ENCODE data around the gene ASTN1. TPM values are rescaled to one million over a fixed set of nuclear protein-coding genes. Genes with fewer than 3 reads are reported as not detected.

The ASTN1 gene
- polyA plus RNA-seq, 1 of the 3 experiments (the other 2 are of a cell fraction) = 0.13 TPM

GRCh38 chr1:177137814-177138213 is 26.7 kb downstream of the ASTN1 start:
- Histone ChIP-seq H2AFZ (ENCODE audit: low read depth) (no peak overlapping the region), H3K9me3 (no peaks in the 10 kb centered on the region), H3K9ac (no peak overlapping the region), H3K4me2 (no peak overlapping the region), H3K4me3 (ENCODE audit: low read depth in 2 of 2, low read length in 1 of 2) (no peak overlapping the region), H3K9me2 (no peaks in the 10 kb centered on the region), H3K27ac (ENCODE audit: low read depth in 2 of 2, low read length in 1 of 2) (no peak overlapping the region), H4K20me1 (ENCODE audit: insufficient read depth) (no peaks in the 10 kb centered on the region), H3K79me2 (ENCODE audit: insufficient read depth) (no peaks in the 10 kb centered on the region), H3F3A (replicated peaks; ENCODE audit: insufficient read depth) (no peaks in the 10 kb centered on the region), H3K36me3 (replicated peaks in 1 of 2; ENCODE audit: control insufficient read depth in 1 of 2, insufficient read depth in 2 of 2, low read length in 1 of 2) (no peaks in the 10 kb centered on the region), H3K27me3 (ENCODE audit: insufficient read depth) (no peaks in the 10 kb centered on the region), H3K4me1 (ENCODE audit: control insufficient read depth in 1 of 2, insufficient read depth in 2 of 2, low read depth in 1 of 2, low read length in 1 of 2) (peaks cover 0 to 10% of the 10 kb centered on the region in 2 experiments; a peak in 1 of 4 replicates)
- no peak for TF ChIP-seq CTCF (IDR thresholded peaks at IDR 0.05)
- no peak for TF ChIP-seq FOXM1 (IDR thresholded peaks at IDR 0.05; ENCODE audit: low read depth)
- TF ChIP-seq RXRA (IDR thresholded peaks at IDR 0.05; ENCODE audit: borderline replicate concordance, low read depth) = no peak
- TF ChIP-seq PBX3 (IDR thresholded peaks at IDR 0.05) = no peak
- TF ChIP-seq NFIC (IDR thresholded peaks at IDR 0.05; ENCODE audit: borderline replicate concordance) = no peak
- no peak for TF ChIP-seq YY1 (IDR thresholded peaks at IDR 0.05; ENCODE audit: low read depth)
- no peak for TF ChIP-seq FOSL2 (IDR thresholded peaks at IDR 0.05; ENCODE audit: borderline replicate concordance, low read depth)
- TF ChIP-seq TEAD4 (IDR thresholded peaks at IDR 0.05; ENCODE audit: borderline replicate concordance, insufficient read depth) = no peak
- no peak for TF ChIP-seq MXI1 (IDR thresholded peaks at IDR 0.05; ENCODE audit: low read depth, low read length)
- no peak for TF ChIP-seq SMC3 (IDR thresholded peaks at IDR 0.05; ENCODE audit: low read depth, low read length)
- TF ChIP-seq POLR2AphosphoS5 (IDR thresholded peaks at IDR 0.05; ENCODE audit: low read depth, low read length) = no peak
- no peak for TF ChIP-seq MAX (IDR thresholded peaks at IDR 0.05; ENCODE audit: low read depth)
- TF ChIP-seq, protein P1, sequence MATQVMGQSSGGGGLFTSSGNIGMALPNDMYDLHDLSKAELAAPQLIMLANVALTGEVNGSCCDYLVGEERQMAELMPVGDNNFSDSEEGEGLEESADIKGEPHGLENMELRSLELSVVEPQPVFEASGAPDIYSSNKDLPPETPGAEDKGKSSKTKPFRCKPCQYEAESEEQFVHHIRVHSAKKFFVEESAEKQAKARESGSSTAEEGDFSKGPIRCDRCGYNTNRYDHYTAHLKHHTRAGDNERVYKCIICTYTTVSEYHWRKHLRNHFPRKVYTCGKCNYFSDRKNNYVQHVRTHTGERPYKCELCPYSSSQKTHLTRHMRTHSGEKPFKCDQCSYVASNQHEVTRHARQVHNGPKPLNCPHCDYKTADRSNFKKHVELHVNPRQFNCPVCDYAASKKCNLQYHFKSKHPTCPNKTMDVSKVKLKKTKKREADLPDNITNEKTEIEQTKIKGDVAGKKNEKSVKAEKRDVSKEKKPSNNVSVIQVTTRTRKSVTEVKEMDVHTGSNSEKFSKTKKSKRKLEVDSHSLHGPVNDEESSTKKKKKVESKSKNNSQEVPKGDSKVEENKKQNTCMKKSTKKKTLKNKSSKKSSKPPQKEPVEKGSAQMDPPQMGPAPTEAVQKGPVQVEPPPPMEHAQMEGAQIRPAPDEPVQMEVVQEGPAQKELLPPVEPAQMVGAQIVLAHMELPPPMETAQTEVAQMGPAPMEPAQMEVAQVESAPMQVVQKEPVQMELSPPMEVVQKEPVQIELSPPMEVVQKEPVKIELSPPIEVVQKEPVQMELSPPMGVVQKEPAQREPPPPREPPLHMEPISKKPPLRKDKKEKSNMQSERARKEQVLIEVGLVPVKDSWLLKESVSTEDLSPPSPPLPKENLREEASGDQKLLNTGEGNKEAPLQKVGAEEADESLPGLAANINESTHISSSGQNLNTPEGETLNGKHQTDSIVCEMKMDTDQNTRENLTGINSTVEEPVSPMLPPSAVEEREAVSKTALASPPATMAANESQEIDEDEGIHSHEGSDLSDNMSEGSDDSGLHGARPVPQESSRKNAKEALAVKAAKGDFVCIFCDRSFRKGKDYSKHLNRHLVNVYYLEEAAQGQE (IDR thresholded peaks at IDR 0.05; ENCODE audit: low read depth, low read length) = no peak
- TF ChIP-seq TCF12 (IDR thresholded peaks at IDR 0.05) = no peak
- no peak for TF ChIP-seq GATA2 (CRISPR knock-in tag; IDR thresholded peaks at IDR 0.05)
- no peak for TF ChIP-seq NRF1 (IDR thresholded peaks at IDR 0.05; ENCODE audit: low read depth, low read length)
- no peak for TF ChIP-seq RFX5 (IDR thresholded peaks at IDR 0.05; ENCODE audit: low read length)
- no peak for TF ChIP-seq IRF3 (IDR thresholded peaks at IDR 0.05; ENCODE audit: low read depth, low read length)
- TF ChIP-seq RAD21 (IDR thresholded peaks at IDR 0.05; ENCODE audit: low read length) = no peak
- no peak for TF ChIP-seq EZH2phosphoT487 (IDR thresholded peaks at IDR 0.05; ENCODE audit: borderline replicate concordance, low read depth)
- ChIA-PET CTCF (interaction anchor here (2.9 kb wide), 1 partner anchor 11 kb away, joined by 6 read pairs; no protein-coding TSS in a partner anchor), POLR2A (no interaction called here)
- WGBS (ENCODE audit: low lambda C conversion rate) = 12% methylated on average over 1 of the region's 1 CpG
- no peak for DNase-seq
